H9 (cell line): ENCODE data around the gene DMD. TPM values are rescaled to one million over a fixed set of nuclear protein-coding genes. Genes with fewer than 3 reads are reported as not detected.

Experiments
- DNase-seq: peaks from one replicate; pipeline ENCODE4 v3.0.0-alpha.2; 2017
- H2AFZ ChIP-seq: one replicate; pipeline ENCODE4 v1.6.1; 2013; ENCODE audit warnings: mild to moderate bottlenecking, low read length, control low read depth, moderate library complexity
- H2AK5ac ChIP-seq: 2 replicates; pipeline ENCODE4 v1.6.1; 2013; ENCODE audit warnings: low read length, control low read depth, mixed read lengths; ENCODE audit not compliant: insufficient read length
- H2BK120ac ChIP-seq: one replicate; pipeline ENCODE4 v1.6.1; 2013; ENCODE audit warnings: low read depth, mild to moderate bottlenecking, low read length, control low read depth, inconsistent platforms; ENCODE audit not compliant: poor library complexity, severe bottlenecking
- H2BK12ac ChIP-seq: 2 replicates; pipeline ENCODE4 v1.6.1; 2013; ENCODE audit warnings: low read length, control low read depth, mixed read lengths, low read depth; ENCODE audit not compliant: insufficient read length
- H2BK15ac ChIP-seq: 2 replicates; pipeline ENCODE4 v1.6.1; 2013; ENCODE audit warnings: low read depth, low read length, control low read depth
- H2BK20ac ChIP-seq: one replicate; pipeline ENCODE4 v1.6.1; 2013; ENCODE audit warnings: low read depth, mild to moderate bottlenecking, low read length, control low read depth, inconsistent platforms; ENCODE audit not compliant: poor library complexity, severe bottlenecking
- H2BK5ac ChIP-seq: 2 replicates; pipeline ENCODE4 v1.6.1; 2013; ENCODE audit warnings: low read length, control low read depth, mixed read lengths; ENCODE audit not compliant: insufficient read length
- H3K14ac ChIP-seq: 2 replicates; pipeline ENCODE4 v1.6.1; 2013; ENCODE audit warnings: low read length, control low read depth; ENCODE audit not compliant: insufficient read depth
- H3K18ac ChIP-seq: 2 replicates; pipeline ENCODE4 v1.6.1; 2013; ENCODE audit warnings: low read depth, mild to moderate bottlenecking, mixed read lengths, low read length, control low read depth; ENCODE audit not compliant: insufficient read length
- H3K23ac ChIP-seq: 2 replicates; pipeline ENCODE4 v1.6.1; 2013; ENCODE audit warnings: low read length, control low read depth, mixed read lengths, low read depth; ENCODE audit not compliant: insufficient read length
- H3K23me2 ChIP-seq: 2 replicates; pipeline ENCODE4 v1.6.1; 2013; ENCODE audit warnings: low read depth, mild to moderate bottlenecking, mixed read lengths, low read length, control low read depth; ENCODE audit not compliant: insufficient read length, poor library complexity, severe bottlenecking
- H3K27ac ChIP-seq: 2 replicates; pipeline ENCODE4 v1.5.1; 2013; ENCODE audit warnings: low read length, control low read depth, mixed read lengths, low read depth; ENCODE audit not compliant: insufficient read length
- H3K27me3 ChIP-seq: 2 replicates; pipeline ENCODE4 v1.6.1; 2013; ENCODE audit warnings: low read length, control low read depth, inconsistent platforms; ENCODE audit not compliant: insufficient read depth
- H3K4ac ChIP-seq: 2 replicates; pipeline ENCODE4 v1.6.1; 2013; ENCODE audit warnings: low read depth, mild to moderate bottlenecking, control low read depth, inconsistent platforms, low read length, moderate library complexity
- H3K4me1 ChIP-seq: 2 replicates; pipeline ENCODE4 v1.6.1; 2013; ENCODE audit warnings: low read length, control low read depth, inconsistent platforms; ENCODE audit not compliant: insufficient read depth
- H3K4me2 ChIP-seq: 2 replicates; pipeline ENCODE4 v1.6.1; 2013; ENCODE audit warnings: low read length, control low read depth, mixed read lengths; ENCODE audit not compliant: insufficient read length, insufficient read depth
- H3K56ac ChIP-seq: 2 replicates; pipeline ENCODE4 v1.6.1; 2013; ENCODE audit warnings: low read depth, mild to moderate bottlenecking, mixed read lengths, low read length, control low read depth; ENCODE audit not compliant: insufficient read length
- H3K79me1 ChIP-seq: 2 replicates; pipeline ENCODE4 v1.6.1; 2013; ENCODE audit warnings: low read depth, mild to moderate bottlenecking, moderate library complexity, low read length, control low read depth, inconsistent platforms; ENCODE audit not compliant: insufficient read depth, poor library complexity, severe bottlenecking
- H3K79me2 ChIP-seq: 2 replicates; pipeline ENCODE4 v1.6.1; 2013; ENCODE audit warnings: low read length, control low read depth, inconsistent platforms; ENCODE audit not compliant: insufficient read depth
- H3K9ac ChIP-seq: 2 replicates; pipeline ENCODE4 v1.6.1; 2013; ENCODE audit warnings: low read length, control low read depth, mixed read lengths; ENCODE audit not compliant: insufficient read length; ENCODE audit errors: extremely low read depth
- H3K9me3 ChIP-seq: one replicate; pipeline ENCODE4 v1.6.1; 2013; ENCODE audit warnings: low read depth, low read length, inconsistent platforms; ENCODE audit not compliant: control insufficient read depth
- H3T11ph ChIP-seq: one replicate; pipeline ENCODE4 v1.6.1; 2013; ENCODE audit warnings: mild to moderate bottlenecking, low read length, control low read depth, inconsistent platforms
- H4K20me1 ChIP-seq: one replicate; pipeline ENCODE4 v1.6.1; 2013; ENCODE audit not compliant: control insufficient read depth, insufficient read length, insufficient read depth
- H4K5ac ChIP-seq: 2 replicates; pipeline ENCODE4 v1.6.1; 2013; ENCODE audit warnings: low read depth, mild to moderate bottlenecking, mixed read lengths, low read length, control low read depth; ENCODE audit not compliant: insufficient read length
- H4K8ac ChIP-seq: replicated peaks from 2 replicates; pipeline ENCODE4 v1.6.1; 2013; ENCODE audit warnings: low read length, control low read depth, mixed read lengths, low read depth; ENCODE audit not compliant: insufficient read length
- H4K91ac ChIP-seq: 2 replicates; pipeline ENCODE4 v1.6.1; 2013; ENCODE audit warnings: low read depth, mild to moderate bottlenecking, moderate library complexity, mixed read lengths, low read length, control low read depth; ENCODE audit not compliant: insufficient read length
- H3K27ac Mint-ChIP-seq, 3 experiments: 2 replicates in 2 of 3; 3 replicates in 1 of 3; pipeline ENCODE4 v1.8.0; 2020 to 2021; ENCODE audit warnings: mixed read lengths in 3 of 3, mild to moderate bottlenecking in 1 of 3, moderate library complexity in 1 of 3
- H3K27me3 Mint-ChIP-seq: 2 replicates; pipeline ENCODE4 v1.8.0; 2021; ENCODE audit warnings: low read depth, mild to moderate bottlenecking, moderate library complexity, mixed read lengths
- H3K36me3 Mint-ChIP-seq, 3 experiments: 2 replicates in 2 of 3; 3 replicates in 1 of 3; pipeline ENCODE4 v1.8.0; 2020 to 2021; ENCODE audit warnings: low read depth in 3 of 3, mixed read lengths in 3 of 3; ENCODE audit not compliant: insufficient read depth in 1 of 3
- H3K4me1 Mint-ChIP-seq, 2 experiments: 2 replicates each; pipeline ENCODE4 v1.8.0; 2020; ENCODE audit warnings: mixed read lengths in 2 of 2
- H3K4me3 Mint-ChIP-seq, 2 experiments: 2 replicates in 1 of 2; 3 replicates in 1 of 2; pipeline ENCODE4 v1.8.0; 2020 to 2021; ENCODE audit warnings: mild to moderate bottlenecking in 2 of 2, mixed read lengths in 2 of 2, moderate library complexity in 1 of 2
- H3K9me3 Mint-ChIP-seq, 2 experiments: 2 replicates in 1 of 2; 3 replicates in 1 of 2; pipeline ENCODE4 v1.8.0; 2020; ENCODE audit warnings: mild to moderate bottlenecking in 2 of 2, mixed read lengths in 2 of 2, moderate library complexity in 1 of 2
- WGBS: extraction: QIAGEN DNeasy Blood & Tissue Kit; methylation state at CpG from one replicate; pipeline ENCODE4 v1.1.7; 2013; ENCODE audit warnings: missing lambda C conversion rate, low lambda C conversion rate, mixed read lengths; ENCODE audit not compliant: insufficient read length; ENCODE audit errors: extremely low coverage; 5-methylcytosine and 5-hydroxymethylcytosine counted together
- total RNA-seq: library from RNA; stranded (reverse); gene quantifications from 2 replicates; pipeline ENCODE4 v1.2.1, GENCODE V29; 2021
- TF ChIP-seq, protein P1 (sequence below): fragments of 200-600 bp; sonication (generic); conservative IDR thresholded peaks from 3 replicates; pipeline ENCODE4 v1.8.0; 2021; ENCODE audit warnings: antibody characterized with exemption, mild to moderate bottlenecking

DMD gene
- total RNA-seq, 1 experiment from 2014 or later = 3.8 TPM

DNA sequence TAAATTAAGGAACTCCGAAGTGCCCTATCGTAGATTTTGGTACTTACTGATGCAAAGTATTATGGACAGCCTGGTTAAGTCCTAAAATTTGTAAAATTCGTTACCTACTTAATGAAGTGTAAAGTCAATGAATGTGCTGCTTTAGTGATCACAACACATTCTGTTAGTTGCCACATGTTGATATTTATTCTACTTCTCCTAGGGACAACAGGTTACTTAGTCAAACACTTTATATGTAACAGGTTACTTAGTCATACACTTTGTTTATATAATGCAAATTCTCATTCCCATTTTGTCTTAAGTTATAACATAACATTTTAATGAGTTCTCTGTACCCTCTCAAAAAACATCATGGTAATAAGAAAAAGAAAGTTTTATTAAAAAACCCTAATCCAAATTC, 1496.6 kb downstream of the DMD start:
- no peak overlapping the region for H2BK12ac ChIP-seq
- no peak overlapping the region for H3K18ac ChIP-seq
- no peak overlapping the region for H2AFZ ChIP-seq
- TF ChIP-seq, protein P1, sequence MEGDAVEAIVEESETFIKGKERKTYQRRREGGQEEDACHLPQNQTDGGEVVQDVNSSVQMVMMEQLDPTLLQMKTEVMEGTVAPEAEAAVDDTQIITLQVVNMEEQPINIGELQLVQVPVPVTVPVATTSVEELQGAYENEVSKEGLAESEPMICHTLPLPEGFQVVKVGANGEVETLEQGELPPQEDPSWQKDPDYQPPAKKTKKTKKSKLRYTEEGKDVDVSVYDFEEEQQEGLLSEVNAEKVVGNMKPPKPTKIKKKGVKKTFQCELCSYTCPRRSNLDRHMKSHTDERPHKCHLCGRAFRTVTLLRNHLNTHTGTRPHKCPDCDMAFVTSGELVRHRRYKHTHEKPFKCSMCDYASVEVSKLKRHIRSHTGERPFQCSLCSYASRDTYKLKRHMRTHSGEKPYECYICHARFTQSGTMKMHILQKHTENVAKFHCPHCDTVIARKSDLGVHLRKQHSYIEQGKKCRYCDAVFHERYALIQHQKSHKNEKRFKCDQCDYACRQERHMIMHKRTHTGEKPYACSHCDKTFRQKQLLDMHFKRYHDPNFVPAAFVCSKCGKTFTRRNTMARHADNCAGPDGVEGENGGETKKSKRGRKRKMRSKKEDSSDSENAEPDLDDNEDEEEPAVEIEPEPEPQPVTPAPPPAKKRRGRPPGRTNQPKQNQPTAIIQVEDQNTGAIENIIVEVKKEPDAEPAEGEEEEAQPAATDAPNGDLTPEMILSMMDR = no peak
- H2BK5ac ChIP-seq = no peak overlapping the region
- H3K56ac ChIP-seq = no peak overlapping the region
- Mint-ChIP-seq H3K27ac (no peak overlapping the region), H3K9me3 (peaks cover 36 to 37% of the 10 kb centered on the region in 2 experiments), H3K4me3 (no peak overlapping the region), H3K4me1 (peaks cover 0 to 3% of the 10 kb centered on the region in 2 experiments; a peak in 1 of 4 replicates), H3K36me3 (no peaks in the 10 kb centered on the region; a peak in 1 of 7 replicates), H3K27me3 (no peaks in the 10 kb centered on the region)
- H3K23me2 ChIP-seq = no peaks in the 10 kb centered on the region
- no peaks in the 10 kb centered on the region for H3K4me1 ChIP-seq
- H3K4ac ChIP-seq = no peak overlapping the region
- no peaks in the 10 kb centered on the region for H3K9me3 ChIP-seq
- H2BK20ac ChIP-seq = no peak overlapping the region
- no peaks in the 10 kb centered on the region for H3K79me1 ChIP-seq
- H3K9ac ChIP-seq = no peak overlapping the region
- H2BK15ac ChIP-seq = no peak overlapping the region
- H4K91ac ChIP-seq = no peak overlapping the region
- H3K79me2 ChIP-seq = no peaks in the 10 kb centered on the region
- H3K4me2 ChIP-seq = no peak overlapping the region
- H3T11ph ChIP-seq = no peak overlapping the region
- no peak overlapping the region for H4K5ac ChIP-seq
- H3K23ac ChIP-seq = no peak overlapping the region
- H2AK5ac ChIP-seq = no peak overlapping the region
- no peaks in the 10 kb centered on the region for H3K27me3 ChIP-seq
- H2BK120ac ChIP-seq = no peak overlapping the region
- no peak for DNase-seq
- no CpG with 5 or more reads among the region's 3 CpGs for WGBS
- no peak overlapping the region for H3K14ac ChIP-seq
- no peak overlapping the region for H4K8ac ChIP-seq
- no peaks in the 10 kb centered on the region for H4K20me1 ChIP-seq
- H3K27ac ChIP-seq = no peak overlapping the region
